Naive B cell (primary cell): ENCODE results near the gene HYAL3. TPM values are rescaled to one million over a fixed set of nuclear protein-coding genes. Genes with fewer than 3 reads are reported as not detected.
"Not testable (repeated sequence)": the region's sequence is repeated elsewhere in the genome, so short reads cannot be mapped to it uniquely, and the experiment has no call there.

Experiments
- ATAC-seq, 2 donors: fragments of 150-1000 bp; cut with Tn5 transposase; 2 replicates each; pipeline ENCODE4 v1.10.0; 2021; ENCODE audit warnings: low read depth in 2 of 2, mild to moderate bottlenecking in 2 of 2, moderate library complexity in 2 of 2
- DNase-seq: peaks from one replicate; pipeline ENCODE4 v3.0.0; 2022
- H3K27ac Mint-ChIP-seq, 6 donors: one replicate each; pipeline ENCODE4 v1.8.0; 2020 to 2022; ENCODE audit warnings: mild to moderate bottlenecking in 6 of 6, mixed read lengths in 6 of 6, moderate library complexity in 5 of 6, inconsistent platforms in 2 of 6
- H3K27me3 Mint-ChIP-seq, 3 donors: one replicate each; pipeline ENCODE4 v1.8.0; 2021 to 2022; ENCODE audit warnings: mixed read lengths in 3 of 3, mild to moderate bottlenecking in 1 of 3
- H3K36me3 Mint-ChIP-seq, 2 donors: one replicate each; pipeline ENCODE4 v1.8.0; 2020 to 2022; ENCODE audit warnings: mixed read lengths in 2 of 2, inconsistent platforms in 1 of 2, mild to moderate bottlenecking in 1 of 2
- H3K4me1 Mint-ChIP-seq, 3 donors: one replicate each; pipeline ENCODE4 v1.8.0; 2020 to 2022; ENCODE audit warnings: mixed read lengths in 3 of 3, inconsistent platforms in 1 of 3, mild to moderate bottlenecking in 1 of 3, moderate library complexity in 1 of 3
- H3K4me3 Mint-ChIP-seq, 8 donors: one replicate each; pipeline ENCODE4 v1.8.0; 2020 to 2022; ENCODE audit warnings: mild to moderate bottlenecking in 8 of 8, mixed read lengths in 8 of 8, moderate library complexity in 8 of 8, inconsistent platforms in 2 of 8
- H3K9me3 Mint-ChIP-seq, 7 donors: one replicate each; pipeline ENCODE4 v1.8.0; 2020 to 2022; ENCODE audit warnings: mixed read lengths in 7 of 7, mild to moderate bottlenecking in 5 of 7, inconsistent platforms in 2 of 7, moderate library complexity in 1 of 7
- polyA plus RNA-seq, 6 donors: library from polyadenylated mRNA; unstranded; fragments of 300-500 nt; fragmentation: Illumina TruSeq; gene quantifications; one replicate each; pipeline ENCODE4 v1.2.3, GENCODE V29; 2021; ENCODE audit warnings: low read depth in 6 of 6

HYAL3 gene
- polyA plus RNA-seq, 6 donors from 2014 or later: 0.93 to 2.8 (median 1.6) TPM; not detected in 1

- Mint-ChIP-seq H3K36me3 (no peaks in the 10 kb centered on the region), H3K27me3 (no peaks in the 10 kb centered on the region), H3K4me1 (peaks cover 4 to 18% (median 17%) of the 10 kb centered on the region in 3 donors), H3K9me3 (no peaks in the 10 kb centered on the region), H3K27ac (peak overlapping the region in 1 of 6 donors; percentile 74), H3K4me3 (peak overlapping the region in 3 of 8 donors; percentile 0 to 44 (median 42))
- ATAC-seq (no peak), DNase-seq (no peak)
These were observed 42.0 kb downstream of the HYAL3 start for GRCh38 chr3:50256978-50257890.

- Mint-ChIP-seq H3K4me3 (no peak overlapping the region), H3K4me1 (peaks cover 10 to 32% (median 26%) of the 10 kb centered on the region in 3 donors), H3K27me3 (no peaks in the 10 kb centered on the region), H3K27ac (no peak overlapping the region), H3K36me3 (no peaks in the 10 kb centered on the region), H3K9me3 (no peaks in the 10 kb centered on the region)
- DNase-seq (no peak), ATAC-seq (no peak)
These were observed 44.0 kb downstream of the HYAL3 start for GRCh38 chr3:50255251-50255615.

GRCh38 chr3:50254577-50255250 lies 44.5 kb downstream of the HYAL3 start:
- no peaks in the 10 kb centered on the region for H3K9me3 Mint-ChIP-seq
- H3K4me3 Mint-ChIP-seq: peak overlapping the region in 2 of 8 donors; percentile 21 to 52
- peaks cover 11 to 36% (median 29%) of the 10 kb centered on the region in 3 donors for H3K4me1 Mint-ChIP-seq
- no peak overlapping the region for H3K27ac Mint-ChIP-seq
- no peaks in the 10 kb centered on the region for H3K36me3 Mint-ChIP-seq
- H3K27me3 Mint-ChIP-seq: no peaks in the 10 kb centered on the region
- DNase-seq: no peak
- ATAC-seq: no peak

GRCh38 chr3:50251220-50251619 lies 48.0 kb downstream of the HYAL3 start:
- H3K4me1 Mint-ChIP-seq: peaks cover 27 to 58% (median 57%) of the 10 kb centered on the region in 3 donors

GRCh38 chr3:50250514-50250913 lies 48.7 kb downstream of the HYAL3 start:
- DNase-seq (no peak), ATAC-seq (no peak)
- peak overlapping the region in 3 of 6 donors; percentile 41 to 86 (median 85) for H3K27ac Mint-ChIP-seq
- H3K36me3 Mint-ChIP-seq: no peaks in the 10 kb centered on the region
- H3K9me3 Mint-ChIP-seq: no peaks in the 10 kb centered on the region
- H3K4me3 Mint-ChIP-seq: peak overlapping the region in 1 of 8 donors; percentile 64
- peaks cover 30 to 65% (median 64%) of the 10 kb centered on the region in 3 donors for H3K4me1 Mint-ChIP-seq
- no peaks in the 10 kb centered on the region for H3K27me3 Mint-ChIP-seq

More at GRCh38 chr3:50251220-50251619, 48.0 kb downstream of the HYAL3 start:
- no peaks in the 10 kb centered on the region for H3K9me3 Mint-ChIP-seq
- ATAC-seq (no peak), DNase-seq (no peak)
- H3K4me3 Mint-ChIP-seq: no peak overlapping the region
- H3K27me3 Mint-ChIP-seq: no peaks in the 10 kb centered on the region
- H3K27ac Mint-ChIP-seq: peak overlapping the region in 4 of 6 donors; percentile 20 to 67 (median 34)
- no peaks in the 10 kb centered on the region for H3K36me3 Mint-ChIP-seq

GRCh38 chr3:50249457-50249856 lies 49.7 kb downstream of the HYAL3 start:
- peaks cover 36 to 75% (median 74%) of the 10 kb centered on the region in 3 donors for H3K4me1 Mint-ChIP-seq
- H3K4me3 Mint-ChIP-seq: no peak overlapping the region
- H3K9me3 Mint-ChIP-seq: no peaks in the 10 kb centered on the region
- H3K27me3 Mint-ChIP-seq: no peaks in the 10 kb centered on the region
- ATAC-seq (no peak), DNase-seq (no peak)
- no peaks in the 10 kb centered on the region for H3K36me3 Mint-ChIP-seq
- H3K27ac Mint-ChIP-seq: no peak overlapping the region

GRCh38 chr3:50248387-50248786 lies 50.8 kb downstream of the HYAL3 start:
- no peaks in the 10 kb centered on the region for H3K27me3 Mint-ChIP-seq
- H3K4me1 Mint-ChIP-seq: peaks cover 45 to 79% (median 78%) of the 10 kb centered on the region in 3 donors
- H3K36me3 Mint-ChIP-seq: no peaks in the 10 kb centered on the region
- peak overlapping the region in 4 of 6 donors; percentile 32 to 39 (median 36) for H3K27ac Mint-ChIP-seq
- ATAC-seq (no peak), DNase-seq (no peak)
- H3K9me3 Mint-ChIP-seq: no peaks in the 10 kb centered on the region
- peak overlapping the region in 2 of 8 donors; percentile 17 to 44 for H3K4me3 Mint-ChIP-seq

GRCh38 chr3:50246517-50246954 lies 52.7 kb downstream of the HYAL3 start:
- Mint-ChIP-seq H3K4me1 (peaks cover 58 to 94% (median 93%) of the 10 kb centered on the region in 3 donors), H3K27ac (peak overlapping the region; percentile 54 to 93 (median 86)), H3K9me3 (no peaks in the 10 kb centered on the region), H3K27me3 (no peaks in the 10 kb centered on the region), H3K36me3 (no peaks in the 10 kb centered on the region), H3K4me3 (peak overlapping the region; percentile 66 to 90 (median 80))
- DNase-seq (peak; percentile 38), ATAC-seq (peak; percentile 40 to 41)

- peak; percentile 92 for DNase-seq
- H3K9me3 Mint-ChIP-seq: no peaks in the 10 kb centered on the region
- peak overlapping the region; percentile 58 to 93 (median 86) for H3K27ac Mint-ChIP-seq
- no peaks in the 10 kb centered on the region for H3K36me3 Mint-ChIP-seq
- peak; percentile 74 to 75 for ATAC-seq
- peaks cover 61 to 94% (median 93%) of the 10 kb centered on the region in 3 donors for H3K4me1 Mint-ChIP-seq
- no peaks in the 10 kb centered on the region for H3K27me3 Mint-ChIP-seq
- peak overlapping the region; percentile 66 to 90 (median 80) for H3K4me3 Mint-ChIP-seq
These were observed 53.2 kb downstream of the HYAL3 start for GRCh38 chr3:50245831-50246516.

GRCh38 chr3:50245251-50245745 lies 53.9 kb downstream of the HYAL3 start:
- Mint-ChIP-seq H3K36me3 (no peaks in the 10 kb centered on the region), H3K27me3 (no peaks in the 10 kb centered on the region), H3K4me3 (peak overlapping the region in 7 of 8 donors; percentile 41 to 85 (median 76)), H3K9me3 (no peaks in the 10 kb centered on the region), H3K27ac (peak overlapping the region in 5 of 6 donors; percentile 52 to 97 (median 83)), H3K4me1 (peaks cover 58 to 94% (median 93%) of the 10 kb centered on the region in 3 donors)
- ATAC-seq: no peak
- DNase-seq: no peak

GRCh38 chr3:50244813-50245212 lies 54.4 kb downstream of the HYAL3 start:
- not testable (repeated sequence) for H3K9me3 Mint-ChIP-seq, ATAC-seq, H3K27me3 Mint-ChIP-seq, DNase-seq, H3K36me3 Mint-ChIP-seq
- Mint-ChIP-seq H3K27ac (peak overlapping the region in 5 of 6 donors; percentile 44 to 97 (median 76)), H3K4me1 (peaks cover 58 to 95% (median 93%) of the 10 kb centered on the region in 3 donors), H3K4me3 (peak overlapping the region in 6 of 8 donors; percentile 41 to 85 (median 60))

GRCh38 chr3:50243543-50243895 lies 55.7 kb downstream of the HYAL3 start:
- Mint-ChIP-seq H3K4me1 (peaks cover 68 to 95% (median 95%) of the 10 kb centered on the region in 3 donors), H3K27me3 (no peaks in the 10 kb centered on the region), H3K4me3 (peak overlapping the region; percentile 37 to 88 (median 72))

More at GRCh38 chr3:50243543-50243895, 55.7 kb downstream of the HYAL3 start:
- Mint-ChIP-seq H3K27ac (peak overlapping the region in 5 of 6 donors; percentile 33 to 97 (median 79)), H3K9me3 (no peaks in the 10 kb centered on the region), H3K36me3 (no peaks in the 10 kb centered on the region)
- DNase-seq: no peak
- no peak for ATAC-seq
